Right lobe of liver (tissue), 4 donors: ENCODE results near the gene MYLK.

ENCODE experiments used
- POLR2A ChIP-seq: fragments of 450-650 bp; IDR thresholded peaks from one replicate; pipeline ENCODE4 v1.6.1; 2017; ENCODE audit warnings: antibody characterized with exemption, mild to moderate bottlenecking
- TF ChIP-seq, protein P1 (sequence below), 4 donors: fragments of 200-600 bp in 3 of 4; fragments of 450-650 bp in 1 of 4; IDR thresholded peaks; one replicate each; pipeline versions ENCODE4 v1.5.1 to v1.8.0; 2016 to 2022; ENCODE audit warnings: antibody characterized with exemption in 4 of 4, mild to moderate bottlenecking in 2 of 4
- donor health status: DM: no; HTN: no; CAD: no.
- donor health status: DM: no; HTN: no; CAD: no.
- donor health status: DM: no; HTN: yes; CAD: no.

DNA sequence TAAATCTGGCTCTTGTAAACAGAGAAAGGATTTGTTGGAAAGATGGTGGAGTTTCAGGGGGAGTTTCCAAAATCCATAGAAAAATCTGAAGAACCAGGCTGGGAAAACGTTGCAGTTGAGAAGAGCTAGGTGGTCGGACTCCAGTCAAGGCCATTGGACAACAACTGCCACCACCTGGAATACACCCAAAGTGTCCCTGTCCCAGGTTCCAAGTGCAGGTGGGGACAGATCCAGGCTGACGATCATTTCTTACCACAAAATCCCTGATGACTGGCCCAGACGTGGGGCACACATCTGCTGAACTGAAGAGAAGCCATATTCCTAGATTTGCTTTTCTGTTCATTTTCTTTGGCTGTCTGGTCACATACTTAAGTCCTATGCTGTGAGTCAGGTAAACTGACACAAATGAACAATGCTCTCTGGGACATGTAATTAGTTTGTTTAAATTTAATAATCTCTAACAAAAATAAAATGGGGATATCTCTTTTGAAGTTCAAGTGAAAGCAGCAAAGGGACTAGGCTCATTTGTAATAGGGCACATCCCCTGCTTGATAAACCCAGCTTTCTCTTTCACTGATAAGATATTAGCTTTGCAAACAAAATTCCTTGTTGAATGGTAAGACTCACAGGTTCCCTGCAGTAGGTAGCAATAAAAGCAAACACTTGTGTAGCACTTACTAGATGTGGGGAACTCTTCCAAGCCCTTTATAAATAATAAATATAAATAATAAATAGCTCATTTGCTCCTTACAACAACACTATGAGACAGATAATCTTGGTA lies 88.5 kb downstream of the MYLK start:
- TF ChIP-seq, protein P1, sequence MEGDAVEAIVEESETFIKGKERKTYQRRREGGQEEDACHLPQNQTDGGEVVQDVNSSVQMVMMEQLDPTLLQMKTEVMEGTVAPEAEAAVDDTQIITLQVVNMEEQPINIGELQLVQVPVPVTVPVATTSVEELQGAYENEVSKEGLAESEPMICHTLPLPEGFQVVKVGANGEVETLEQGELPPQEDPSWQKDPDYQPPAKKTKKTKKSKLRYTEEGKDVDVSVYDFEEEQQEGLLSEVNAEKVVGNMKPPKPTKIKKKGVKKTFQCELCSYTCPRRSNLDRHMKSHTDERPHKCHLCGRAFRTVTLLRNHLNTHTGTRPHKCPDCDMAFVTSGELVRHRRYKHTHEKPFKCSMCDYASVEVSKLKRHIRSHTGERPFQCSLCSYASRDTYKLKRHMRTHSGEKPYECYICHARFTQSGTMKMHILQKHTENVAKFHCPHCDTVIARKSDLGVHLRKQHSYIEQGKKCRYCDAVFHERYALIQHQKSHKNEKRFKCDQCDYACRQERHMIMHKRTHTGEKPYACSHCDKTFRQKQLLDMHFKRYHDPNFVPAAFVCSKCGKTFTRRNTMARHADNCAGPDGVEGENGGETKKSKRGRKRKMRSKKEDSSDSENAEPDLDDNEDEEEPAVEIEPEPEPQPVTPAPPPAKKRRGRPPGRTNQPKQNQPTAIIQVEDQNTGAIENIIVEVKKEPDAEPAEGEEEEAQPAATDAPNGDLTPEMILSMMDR (IDR thresholded peaks at IDR 0.05): no peak
- TF ChIP-seq POLR2A: no peak
